Adipocyte (in vitro differentiated cells): ENCODE data around the gene ABHD8.
"Not testable (repeated sequence)": the region's sequence is repeated elsewhere in the genome, so short reads cannot be mapped to it uniquely, and the experiment has no call there.

Experiments used
- DNase-seq: peaks from one replicate; pipeline ENCODE4 v3.0.0-alpha.2; 2015; ENCODE audit warnings: low read depth
- H3K27me3 ChIP-seq: replicated peaks from 2 replicates; pipeline ENCODE4 v1.7.0; 2013; ENCODE audit warnings: mild to moderate bottlenecking, low read length, moderate library complexity; ENCODE audit not compliant: control insufficient read depth, insufficient read depth
- H3K36me3 ChIP-seq: 2 replicates; pipeline ENCODE4 v1.7.0; 2013; ENCODE audit warnings: low read length, mild to moderate bottlenecking, moderate library complexity; ENCODE audit not compliant: control insufficient read depth, insufficient read depth, severe bottlenecking
- H3K4me1 ChIP-seq: 2 replicates; pipeline ENCODE4 v1.7.0; 2013; ENCODE audit warnings: mild to moderate bottlenecking, low read length, moderate library complexity; ENCODE audit not compliant: control insufficient read depth, insufficient read depth
- H3K4me3 ChIP-seq: 2 replicates; pipeline ENCODE4 v1.7.0; 2013; ENCODE audit warnings: mild to moderate bottlenecking, low read length, moderate library complexity
- H3K9ac ChIP-seq: 2 replicates; pipeline ENCODE4 v1.7.0; 2013; ENCODE audit warnings: mild to moderate bottlenecking, low read length, moderate library complexity
- H3K9me3 ChIP-seq: 2 replicates; pipeline ENCODE4 v1.7.0; 2013; ENCODE audit warnings: mild to moderate bottlenecking, low read length, moderate library complexity; ENCODE audit not compliant: control insufficient read depth

The ABHD8 gene

GRCh38 chr19:17300992-17301619, 2.1 kb downstream of the ABHD8 start:
- Histone ChIP-seq H3K4me3 (no peak overlapping the region), H3K9ac (no peak overlapping the region), H3K4me1 (peaks cover 24% of the 10 kb centered on the region), H3K9me3 (no peaks in the 10 kb centered on the region), H3K27me3 (no peaks in the 10 kb centered on the region), H3K36me3 (no peaks in the 10 kb centered on the region)
- DNase-seq, result no peak

GRCh38 chr19:17296976-17297375, 6.2 kb downstream of the ABHD8 start:
- no peaks in the 10 kb centered on the region for H3K36me3 ChIP-seq
- H3K9ac ChIP-seq, result no peak overlapping the region
- DNase-seq, result no peak
- H3K4me1 ChIP-seq, result peaks cover 5% of the 10 kb centered on the region
- no peaks in the 10 kb centered on the region for H3K27me3 ChIP-seq
- no peak overlapping the region for H3K4me3 ChIP-seq
- H3K9me3 ChIP-seq, result no peaks in the 10 kb centered on the region

DNA sequence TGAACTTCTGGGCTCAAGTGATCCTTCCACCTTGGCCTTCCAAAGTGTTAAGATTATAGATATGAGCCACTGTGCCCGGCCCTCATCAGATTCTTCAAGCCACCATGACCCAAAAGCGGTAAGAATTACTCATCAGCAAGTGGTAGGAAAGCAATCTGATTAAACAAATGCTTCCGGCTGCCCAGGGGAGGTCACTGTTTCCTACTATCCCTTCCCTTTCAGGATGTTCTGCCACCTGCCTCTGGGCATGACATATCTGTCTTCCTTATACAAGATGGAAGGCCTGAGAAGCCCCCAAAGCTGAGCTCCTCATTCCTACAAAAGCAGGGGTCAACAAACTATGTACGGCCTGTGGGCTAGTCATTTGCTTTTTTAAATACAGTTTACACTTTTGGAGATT, 7.0 kb downstream of the ABHD8 start:
- H3K4me1 ChIP-seq, result peaks cover 5% of the 10 kb centered on the region
- DNase-seq, result peak; percentile 15

DNA sequence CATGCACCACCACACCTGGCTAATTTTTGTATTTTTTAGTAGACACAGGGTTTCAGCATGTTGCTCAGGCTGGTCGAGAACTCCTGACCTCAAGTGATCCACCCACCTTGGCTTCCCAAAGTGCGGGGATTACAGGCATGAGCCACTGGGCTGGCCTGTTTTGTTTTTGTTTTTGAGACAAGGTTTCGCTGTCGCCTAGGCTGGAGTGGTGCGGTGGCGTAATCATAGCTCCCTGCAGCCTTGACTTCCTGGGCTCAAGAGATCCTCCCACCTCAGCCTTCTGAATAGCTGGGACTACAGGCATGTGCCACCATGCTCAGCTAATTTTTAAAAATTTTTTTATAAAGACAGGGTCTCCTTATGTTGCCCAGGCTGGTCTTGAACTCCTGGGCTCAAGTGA, 7.7 kb downstream of the ABHD8 start:
- not testable (repeated sequence) for H3K9ac ChIP-seq, H3K27me3 ChIP-seq, H3K4me3 ChIP-seq, H3K9me3 ChIP-seq, H3K4me1 ChIP-seq, H3K36me3 ChIP-seq, DNase-seq

More for the DNA sequence above, 7.0 kb downstream of the ABHD8 start:
- Histone ChIP-seq H3K36me3 (no peaks in the 10 kb centered on the region), H3K27me3 (no peaks in the 10 kb centered on the region), H3K9me3 (no peaks in the 10 kb centered on the region), H3K9ac (no peak overlapping the region), H3K4me3 (no peak overlapping the region)

GRCh38 chr19:17294051-17294891, 9.0 kb downstream of the ABHD8 start:
- Histone ChIP-seq H3K27me3 (no peaks in the 10 kb centered on the region), H3K9me3 (no peaks in the 10 kb centered on the region), H3K36me3 (no peaks in the 10 kb centered on the region), H3K4me1 (peaks cover 5% of the 10 kb centered on the region), H3K4me3 (no peak overlapping the region), H3K9ac (no peak overlapping the region)
- DNase-seq, result peak; percentile 47

- H3K27me3 ChIP-seq, result no peaks in the 10 kb centered on the region
- peaks cover 5% of the 10 kb centered on the region for H3K4me1 ChIP-seq
- no peak overlapping the region for H3K9ac ChIP-seq
- H3K36me3 ChIP-seq, result no peaks in the 10 kb centered on the region
- H3K4me3 ChIP-seq, result no peak overlapping the region
- H3K9me3 ChIP-seq, result no peaks in the 10 kb centered on the region
- DNase-seq, result no peak
These were observed 9.6 kb downstream of the ABHD8 start for GRCh38 chr19:17293605-17294004.

GRCh38 chr19:17292301-17293074, 10.7 kb downstream of the ABHD8 start:
- peak; percentile 93 for DNase-seq
- Histone ChIP-seq H3K4me3 (peak overlapping the region; percentile 82), H3K36me3 (no peaks in the 10 kb centered on the region), H3K9me3 (no peaks in the 10 kb centered on the region), H3K4me1 (peaks cover 5% of the 10 kb centered on the region), H3K27me3 (no peaks in the 10 kb centered on the region), H3K9ac (peak overlapping the region; percentile 79)

GRCh38 chr19:17289489-17289888, 13.7 kb downstream of the ABHD8 start:
- Histone ChIP-seq H3K4me3 (no peak overlapping the region), H3K36me3 (no peaks in the 10 kb centered on the region), H3K9ac (no peak overlapping the region), H3K27me3 (no peaks in the 10 kb centered on the region), H3K4me1 (peaks cover 5% of the 10 kb centered on the region), H3K9me3 (no peaks in the 10 kb centered on the region)
- DNase-seq, result peak; percentile 51

GRCh38 chr19:17286752-17287151, 16.5 kb downstream of the ABHD8 start:
- DNase-seq, result no peak
- no peak overlapping the region for H3K4me3 ChIP-seq
- no peaks in the 10 kb centered on the region for H3K27me3 ChIP-seq
- peaks cover 3% of the 10 kb centered on the region for H3K4me1 ChIP-seq
- H3K9me3 ChIP-seq, result no peaks in the 10 kb centered on the region
- H3K36me3 ChIP-seq, result no peaks in the 10 kb centered on the region
- no peak overlapping the region for H3K9ac ChIP-seq

- Histone ChIP-seq H3K4me3 (no peak overlapping the region), H3K4me1 (peaks cover 3% of the 10 kb centered on the region), H3K9me3 (no peaks in the 10 kb centered on the region), H3K36me3 (no peaks in the 10 kb centered on the region), H3K9ac (no peak overlapping the region), H3K27me3 (no peaks in the 10 kb centered on the region)
- DNase-seq, result no peak
These were observed 17.0 kb downstream of the ABHD8 start for GRCh38 chr19:17286263-17286662.

DNA sequence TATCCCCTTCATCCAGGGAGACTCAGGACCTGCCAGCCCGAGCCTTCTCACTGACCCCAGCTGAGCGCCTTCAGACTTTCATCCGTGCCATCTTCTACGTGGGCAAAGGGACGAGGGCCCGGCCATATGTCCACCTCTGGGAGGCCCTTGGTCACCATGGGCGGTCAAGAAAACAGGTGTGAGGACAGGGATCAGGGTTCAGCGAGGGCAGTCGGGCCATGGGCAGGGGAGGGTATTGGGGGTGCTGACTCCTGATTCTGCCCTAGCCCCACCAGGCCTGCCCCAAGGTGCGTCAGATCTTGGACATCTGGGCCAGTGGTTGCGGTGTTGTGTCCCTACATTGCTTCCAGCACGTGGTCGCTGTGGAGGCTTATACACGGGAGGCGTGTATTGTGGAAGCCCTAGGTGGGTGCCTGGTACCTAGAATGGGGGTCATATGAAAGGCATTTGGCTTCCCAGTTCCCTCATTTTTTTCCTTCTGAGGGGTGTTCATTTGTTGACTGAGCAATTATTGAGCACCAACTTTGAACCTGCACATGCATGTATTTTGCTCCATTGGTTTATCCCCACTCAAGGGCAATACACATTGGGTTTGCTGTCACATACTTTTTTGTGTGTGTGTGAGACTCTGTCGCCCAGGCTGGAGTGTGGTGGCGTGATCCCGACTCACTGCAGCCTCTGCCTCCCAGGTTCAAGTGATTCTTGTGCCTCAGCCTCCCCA, 17.6 kb downstream of the ABHD8 start:
- no peaks in the 10 kb centered on the region for H3K9me3 ChIP-seq
- no peak overlapping the region for H3K9ac ChIP-seq
- no peak overlapping the region for H3K4me3 ChIP-seq
- H3K4me1 ChIP-seq, result peaks cover 3% of the 10 kb centered on the region
- no peaks in the 10 kb centered on the region for H3K27me3 ChIP-seq
- no peaks in the 10 kb centered on the region for H3K36me3 ChIP-seq
- no peak for DNase-seq
